ENCODE data around the gene VAPA. TPM values are rescaled to one million over a fixed set of nuclear protein-coding genes. Genes with fewer than 3 reads are reported as not detected.

Gene VAPA
- polyA plus RNA-seq, 1 donor (not counting 4 experiments of a cell fraction or from before 2014, with no cell fraction given): 350 TPM

DNA sequence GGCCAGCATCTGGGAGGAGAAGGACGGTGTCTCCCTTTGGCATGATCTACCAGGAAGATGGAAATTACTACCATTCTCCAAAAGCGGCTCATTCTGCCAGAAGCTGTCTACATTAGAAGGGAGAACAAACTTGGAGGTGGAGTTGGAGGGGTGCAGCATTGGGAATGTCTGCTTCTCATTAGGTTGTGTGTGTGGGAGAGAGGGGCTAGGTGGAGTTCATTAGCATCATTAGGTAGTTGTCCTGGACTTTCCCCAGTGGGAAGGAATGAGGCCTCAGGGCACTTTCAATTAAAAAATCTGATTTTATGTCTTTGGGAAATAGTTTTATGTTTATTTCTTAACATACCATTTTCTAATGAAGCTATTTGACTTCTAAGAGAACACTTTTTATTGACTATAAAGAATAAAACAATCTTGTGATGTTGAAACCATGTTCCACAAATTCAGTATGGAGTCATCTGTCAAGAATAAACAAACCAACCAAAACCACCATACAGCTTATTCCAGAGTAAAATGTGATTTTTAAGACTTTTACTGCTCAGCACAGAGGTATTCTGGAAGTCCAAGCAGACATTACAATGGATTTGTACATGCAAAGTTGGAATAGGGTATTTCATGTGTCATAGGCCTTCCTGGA lies 60.6 kb downstream of the VAPA start:
- Histone ChIP-seq H3K4me1 (ENCODE audit: control insufficient read depth, extremely low read depth, insufficient read depth, low read length) (no peaks in the 10 kb centered on the region), H3K79me2 (ENCODE audit: control insufficient read depth, insufficient read depth, low read length) (no peaks in the 10 kb centered on the region), H2AFZ (ENCODE audit: control insufficient read depth, low read length) (no peak overlapping the region), H3K4me2 (ENCODE audit: control insufficient read depth, extremely low read depth, insufficient read depth, low read depth, low read length) (no peak overlapping the region), H3K27ac (ENCODE audit: control insufficient read depth, insufficient read depth, low read length) (no peak overlapping the region), H3K9ac (ENCODE audit: control insufficient read depth, extremely low read depth, insufficient read depth, low read length) (no peak overlapping the region), H3K4me3 (ENCODE audit: control insufficient read depth in 2 of 3, extremely low read depth in 1 of 3, insufficient read depth in 2 of 3, low read depth in 1 of 3, low read length in 3 of 3) (no peak overlapping the region), H4K20me1 (ENCODE audit: control insufficient read depth, extremely low read depth, insufficient read depth, low read length) (no peaks in the 10 kb centered on the region), H3K9me3 (ENCODE audit: control insufficient read depth, low read depth, low read length) (no peaks in the 10 kb centered on the region), H3K9me1 (ENCODE audit: control insufficient read depth, extremely low read depth, insufficient read depth, low read length) (no peaks in the 10 kb centered on the region), H3K36me3 (ENCODE audit: control insufficient read depth in 2 of 2, extremely low read depth in 1 of 2, insufficient read depth in 2 of 2, low read length in 2 of 2) (no peaks in the 10 kb centered on the region), H3K27me3 (ENCODE audit: control insufficient read depth, extremely low read depth, insufficient read depth, low read length) (peaks cover 4% of the 10 kb centered on the region)
- no peak for TF ChIP-seq EZH2 (IDR thresholded peaks at IDR 0.05; ENCODE audit: low read length)
- TF ChIP-seq, protein P1, sequence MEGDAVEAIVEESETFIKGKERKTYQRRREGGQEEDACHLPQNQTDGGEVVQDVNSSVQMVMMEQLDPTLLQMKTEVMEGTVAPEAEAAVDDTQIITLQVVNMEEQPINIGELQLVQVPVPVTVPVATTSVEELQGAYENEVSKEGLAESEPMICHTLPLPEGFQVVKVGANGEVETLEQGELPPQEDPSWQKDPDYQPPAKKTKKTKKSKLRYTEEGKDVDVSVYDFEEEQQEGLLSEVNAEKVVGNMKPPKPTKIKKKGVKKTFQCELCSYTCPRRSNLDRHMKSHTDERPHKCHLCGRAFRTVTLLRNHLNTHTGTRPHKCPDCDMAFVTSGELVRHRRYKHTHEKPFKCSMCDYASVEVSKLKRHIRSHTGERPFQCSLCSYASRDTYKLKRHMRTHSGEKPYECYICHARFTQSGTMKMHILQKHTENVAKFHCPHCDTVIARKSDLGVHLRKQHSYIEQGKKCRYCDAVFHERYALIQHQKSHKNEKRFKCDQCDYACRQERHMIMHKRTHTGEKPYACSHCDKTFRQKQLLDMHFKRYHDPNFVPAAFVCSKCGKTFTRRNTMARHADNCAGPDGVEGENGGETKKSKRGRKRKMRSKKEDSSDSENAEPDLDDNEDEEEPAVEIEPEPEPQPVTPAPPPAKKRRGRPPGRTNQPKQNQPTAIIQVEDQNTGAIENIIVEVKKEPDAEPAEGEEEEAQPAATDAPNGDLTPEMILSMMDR (optimal IDR thresholded peaks at IDR 0.05 in 1 of 3, IDR thresholded peaks at IDR 0.05 in 1 of 3, conservative IDR thresholded peaks at IDR 0.05 in 1 of 3; ENCODE audit: extremely low read depth in 1 of 3, insufficient read depth in 2 of 3, low read length in 3 of 3): no peak
- FAIRE-seq: no peak
- dilution Hi-C loops (cut with MboI; ENCODE audit: extremely low pct_ligation_motif_present, low sequenced_read_pairs): no loop called here
- DNase-seq (ENCODE audit: low read depth, low spot score): no peak

DNA sequence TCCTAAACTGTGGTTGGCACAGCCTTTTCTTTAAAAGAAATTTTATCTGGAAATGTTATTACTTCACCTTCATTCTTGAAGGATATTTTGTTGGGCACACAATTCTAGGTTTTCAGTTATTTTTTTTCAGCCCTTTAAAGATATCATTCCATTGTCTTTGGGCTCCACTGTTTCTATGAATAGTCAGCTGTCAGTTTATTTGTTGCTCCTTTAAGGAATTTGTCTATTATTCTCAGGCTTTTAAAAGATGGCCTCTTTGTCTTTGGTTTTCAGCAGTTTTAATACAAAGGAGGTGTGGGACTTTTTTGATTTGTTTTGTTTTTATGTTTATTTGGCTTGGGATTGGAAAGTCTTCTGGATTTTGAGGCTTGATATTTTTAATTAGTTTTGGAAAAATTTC lies 61.8 kb downstream of the VAPA start:
- no peak for FAIRE-seq
- H3K27me3 ChIP-seq (ENCODE audit: control insufficient read depth, extremely low read depth, insufficient read depth, low read length): no peaks in the 10 kb centered on the region
- dilution Hi-C loops (cut with MboI; ENCODE audit: extremely low pct_ligation_motif_present, low sequenced_read_pairs): no loop called here

More for the DNA sequence above, 61.8 kb downstream of the VAPA start:
- H3K79me2 ChIP-seq (ENCODE audit: control insufficient read depth, insufficient read depth, low read length): no peaks in the 10 kb centered on the region
- no peaks in the 10 kb centered on the region for H4K20me1 ChIP-seq (ENCODE audit: control insufficient read depth, extremely low read depth, insufficient read depth, low read length)
- no peaks in the 10 kb centered on the region for H3K4me1 ChIP-seq (ENCODE audit: control insufficient read depth, extremely low read depth, insufficient read depth, low read length)
- DNase-seq (ENCODE audit: low read depth, low spot score): no peak
- H2AFZ ChIP-seq (ENCODE audit: control insufficient read depth, low read length): no peak overlapping the region
- no peak overlapping the region for H3K4me3 ChIP-seq (ENCODE audit: control insufficient read depth in 2 of 3, extremely low read depth in 1 of 3, insufficient read depth in 2 of 3, low read depth in 1 of 3, low read length in 3 of 3)
- H3K9ac ChIP-seq (ENCODE audit: control insufficient read depth, extremely low read depth, insufficient read depth, low read length): no peak overlapping the region
- TF ChIP-seq EZH2 (IDR thresholded peaks at IDR 0.05; ENCODE audit: low read length): no peak
- TF ChIP-seq, protein P1 (optimal IDR thresholded peaks at IDR 0.05 in 1 of 3, IDR thresholded peaks at IDR 0.05 in 1 of 3, conservative IDR thresholded peaks at IDR 0.05 in 1 of 3; ENCODE audit: extremely low read depth in 1 of 3, insufficient read depth in 2 of 3, low read length in 3 of 3): no peak
- H3K9me3 ChIP-seq (ENCODE audit: control insufficient read depth, low read depth, low read length): no peaks in the 10 kb centered on the region
- H3K36me3 ChIP-seq (ENCODE audit: control insufficient read depth in 2 of 2, extremely low read depth in 1 of 2, insufficient read depth in 2 of 2, low read length in 2 of 2): no peaks in the 10 kb centered on the region
- H3K9me1 ChIP-seq (ENCODE audit: control insufficient read depth, extremely low read depth, insufficient read depth, low read length): no peaks in the 10 kb centered on the region
- H3K27ac ChIP-seq (ENCODE audit: control insufficient read depth, insufficient read depth, low read length): no peak overlapping the region
- no peak overlapping the region for H3K4me2 ChIP-seq (ENCODE audit: control insufficient read depth, extremely low read depth, insufficient read depth, low read depth, low read length)
